Stimulated activated CD4-positive, alpha-beta T cell treated with anti-CD3 and anti-CD28 coated beads, Interleukin-12 subunit alpha, Interleukin-12 subunit beta, amount 100 ng/mL, for 48 hours (primary cell): ENCODE measurements around the gene MACROD2.

Source experiments
- DNase-seq, 3 donors: peaks; one replicate each; pipeline ENCODE4 v3.0.0-alpha.2; 2020; ENCODE audit warnings: low read depth in 2 of 3, low spot score in 1 of 3

Gene MACROD2

DNA sequence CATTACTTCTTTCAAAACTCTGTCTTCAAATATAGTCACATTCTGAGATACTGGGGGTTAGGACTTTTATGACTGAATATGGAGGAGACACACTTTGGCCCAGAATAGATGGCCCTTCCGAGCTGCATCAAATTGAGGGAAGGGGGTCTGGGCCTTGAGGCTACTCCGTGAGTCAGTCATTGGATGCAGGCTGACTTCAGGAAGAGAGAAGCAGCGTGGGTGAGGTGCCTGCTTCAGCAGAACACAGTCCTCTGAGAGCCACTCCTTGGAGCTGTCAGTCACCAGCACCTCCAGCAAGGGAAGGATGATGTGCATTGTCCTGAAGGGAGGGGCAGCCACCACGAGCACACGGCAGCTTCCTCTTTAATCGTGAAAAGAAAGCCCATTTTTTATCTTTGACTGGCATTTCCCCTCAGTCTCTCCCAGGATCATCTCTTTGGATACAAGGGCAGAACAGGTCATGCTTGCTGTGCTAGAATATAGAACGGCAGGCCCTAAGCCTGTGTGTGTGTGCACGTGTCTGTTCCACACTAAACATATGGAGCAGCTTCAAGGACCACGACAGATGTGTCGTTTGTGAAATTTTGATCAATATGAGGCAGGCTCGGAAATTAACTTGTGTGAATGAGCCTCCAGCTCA is 1856.4 kb downstream of the MACROD2 start:
- no peak for DNase-seq

DNA sequence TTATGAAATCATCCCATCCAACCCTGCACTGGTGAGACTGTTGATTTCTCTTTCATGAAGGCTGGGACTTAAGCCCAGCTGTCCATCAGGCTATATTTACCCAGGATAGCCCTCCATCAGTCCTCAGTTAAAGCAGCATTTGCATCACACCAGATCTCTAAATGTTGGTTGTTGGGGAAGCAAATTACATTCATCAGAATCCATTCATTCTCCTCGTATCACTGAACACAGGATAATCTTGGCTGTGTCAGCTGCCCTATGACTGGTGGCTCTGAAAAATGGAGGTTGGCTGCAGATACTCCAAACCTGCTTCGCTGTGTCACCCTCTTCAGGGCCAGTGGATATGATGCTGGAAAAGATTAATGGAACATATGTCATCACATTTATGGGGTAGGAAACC is 1859.6 kb downstream of the MACROD2 start:
- no peak for DNase-seq

DNA sequence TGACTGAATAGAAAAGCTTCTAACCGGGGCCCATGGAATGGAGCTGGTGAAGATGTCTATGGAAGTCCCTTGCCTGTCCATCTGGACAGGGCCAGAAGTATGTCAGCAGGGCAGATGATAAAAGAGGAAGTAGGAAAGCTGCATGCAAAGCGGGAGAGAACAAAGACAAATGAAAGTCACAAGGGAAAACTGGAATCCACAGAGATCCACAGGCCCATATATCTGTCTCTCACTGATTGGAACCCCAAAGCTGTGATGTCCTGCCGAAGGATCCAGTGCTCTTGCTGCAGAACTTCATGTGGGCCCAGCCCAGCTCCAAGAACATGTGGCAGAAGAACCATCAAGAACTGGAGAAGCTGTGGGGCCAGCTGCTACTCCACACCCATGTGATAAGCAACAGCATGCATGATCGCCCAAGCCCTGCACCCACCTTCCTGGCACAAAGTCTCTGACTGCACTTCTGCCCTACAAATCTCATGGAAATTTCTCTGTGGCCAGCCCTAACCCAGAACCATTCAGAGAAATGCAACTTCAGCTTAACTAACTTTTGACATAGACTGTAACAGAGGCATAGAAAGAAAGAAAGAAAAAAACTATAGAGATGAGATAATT is 1862.0 kb downstream of the MACROD2 start:
- no peak for DNase-seq

DNA sequence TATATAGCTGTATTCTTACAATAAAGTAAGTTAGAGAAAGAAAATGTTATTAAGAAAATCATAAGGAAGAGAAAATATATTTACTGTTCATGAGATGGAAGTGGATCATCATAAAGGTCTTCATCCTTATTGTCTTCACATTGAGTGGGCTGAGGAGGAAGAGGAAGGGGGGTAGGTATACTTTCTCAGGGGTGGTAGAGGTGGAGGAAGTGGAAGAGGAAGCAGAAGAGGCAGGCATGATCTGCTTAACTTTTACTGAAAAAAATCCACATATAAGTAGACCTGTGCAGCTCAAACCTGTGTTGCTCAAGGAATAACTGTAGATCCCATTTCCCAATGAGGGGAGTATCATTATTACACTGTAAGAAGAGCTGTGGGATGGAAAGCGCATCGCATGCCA is 1863.7 kb downstream of the MACROD2 start:
- no peak for DNase-seq

DNA sequence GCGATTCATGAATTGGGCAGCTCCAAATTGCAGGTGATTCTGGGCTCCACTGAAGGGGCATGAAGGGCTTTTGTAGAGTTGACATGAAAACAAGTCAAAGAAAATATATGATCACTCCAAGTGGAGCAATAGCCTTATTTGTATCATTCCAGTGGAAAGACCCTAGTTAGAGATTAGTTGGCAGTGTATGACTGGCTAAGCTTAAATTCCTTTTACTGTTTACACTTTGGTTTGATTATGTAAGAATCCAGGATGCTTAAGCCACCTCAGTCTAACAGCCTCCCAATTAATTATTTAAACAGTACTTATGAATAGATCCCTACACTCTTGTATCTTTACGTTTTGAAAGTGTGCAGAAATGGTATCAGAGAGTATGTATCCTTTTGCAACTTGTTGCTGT is 1865.5 kb downstream of the MACROD2 start:
- DNase-seq, result no peak

GRCh38 chr20:15862178-15862577 is 1866.9 kb downstream of the MACROD2 start:
- no peak for DNase-seq

GRCh38 chr20:15863735-15864134 is 1868.4 kb downstream of the MACROD2 start:
- no peak for DNase-seq

DNA sequence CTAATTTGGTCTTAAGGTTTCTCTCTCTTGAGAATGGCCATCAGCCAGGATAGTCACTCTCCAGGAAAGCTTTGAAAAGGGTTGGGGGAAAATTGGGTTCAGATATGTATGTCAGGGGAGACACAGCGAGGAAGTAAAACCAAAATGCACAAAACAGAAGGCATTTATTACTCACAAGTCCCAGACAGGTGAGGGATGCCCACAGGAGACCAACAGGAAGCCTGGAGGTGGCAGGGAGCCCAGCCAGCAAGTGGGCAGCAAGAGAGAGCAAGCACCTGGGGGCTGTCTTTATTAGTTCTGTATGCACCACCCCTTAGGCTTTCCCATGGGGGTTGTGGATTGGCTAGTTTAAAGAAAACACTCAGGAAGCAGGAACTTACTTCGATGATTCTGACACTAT is 1870.2 kb downstream of the MACROD2 start:
- no peak for DNase-seq

- DNase-seq, result no peak
Observed at GRCh38 chr20:15866916-15867730, 1871.8 kb downstream of the MACROD2 start.

- no peak for DNase-seq
Observed at GRCh38 chr20:15867899-15868298, 1872.6 kb downstream of the MACROD2 start.

GRCh38 chr20:15875446-15875845 is 1880.1 kb downstream of the MACROD2 start:
- no peak for DNase-seq

- no peak for DNase-seq
Observed at GRCh38 chr20:15882553-15882952, 1887.2 kb downstream of the MACROD2 start.

- no peak for DNase-seq
Observed at GRCh38 chr20:15886250-15886649, 1890.9 kb downstream of the MACROD2 start.

DNA sequence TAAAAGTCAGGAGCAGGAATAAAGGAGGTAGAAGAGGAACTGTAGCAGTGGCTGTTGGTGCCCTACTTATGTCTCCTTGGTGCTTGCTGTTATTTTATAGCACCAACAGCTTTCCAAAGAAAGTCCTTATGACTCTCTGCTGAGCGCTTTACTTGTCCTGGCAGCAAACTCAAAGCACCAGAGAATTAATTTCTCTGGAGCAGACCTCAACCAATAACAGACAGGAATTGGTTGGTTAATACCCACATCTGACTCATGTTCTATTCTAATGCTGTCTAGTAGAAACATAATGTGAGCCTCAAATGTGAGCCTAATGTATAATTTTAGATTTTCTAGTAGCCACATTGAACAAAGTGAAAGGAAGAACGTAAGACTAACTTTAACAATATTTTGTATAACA is 1892.1 kb downstream of the MACROD2 start:
- no peak for DNase-seq

GRCh38 chr20:15889061-15889460 is 1893.7 kb downstream of the MACROD2 start:
- no peak for DNase-seq

- DNase-seq, result no peak
Observed at GRCh38 chr20:15889514-15890256, 1894.4 kb downstream of the MACROD2 start.

DNA sequence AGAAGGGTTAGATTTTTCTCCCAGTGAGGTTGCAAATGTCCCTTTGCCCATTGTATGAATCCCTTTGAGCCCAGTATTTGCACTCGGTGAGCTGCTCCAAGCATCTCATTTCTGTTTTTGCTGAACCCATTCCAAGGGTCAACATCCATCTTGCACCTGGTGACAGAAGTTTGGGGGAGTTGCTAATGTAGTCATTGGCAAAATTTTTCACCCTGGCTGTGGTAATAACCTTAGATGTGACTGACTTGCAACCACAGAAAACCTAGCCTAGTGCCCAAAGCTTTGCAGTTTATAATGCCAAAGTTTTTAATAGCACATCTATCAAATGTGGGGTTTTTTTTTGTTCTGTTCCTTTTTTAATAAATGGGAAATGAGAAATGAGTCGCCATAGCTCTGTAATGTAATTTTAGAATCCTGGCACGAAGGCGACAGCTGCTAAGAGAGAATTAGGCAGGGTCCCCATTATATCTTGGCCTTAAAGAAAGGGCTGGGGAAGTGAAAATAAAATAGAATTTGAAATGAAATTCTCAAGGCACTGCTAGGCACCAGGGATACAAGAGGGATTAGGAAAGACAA is 1895.2 kb downstream of the MACROD2 start:
- no peak for DNase-seq

DNA sequence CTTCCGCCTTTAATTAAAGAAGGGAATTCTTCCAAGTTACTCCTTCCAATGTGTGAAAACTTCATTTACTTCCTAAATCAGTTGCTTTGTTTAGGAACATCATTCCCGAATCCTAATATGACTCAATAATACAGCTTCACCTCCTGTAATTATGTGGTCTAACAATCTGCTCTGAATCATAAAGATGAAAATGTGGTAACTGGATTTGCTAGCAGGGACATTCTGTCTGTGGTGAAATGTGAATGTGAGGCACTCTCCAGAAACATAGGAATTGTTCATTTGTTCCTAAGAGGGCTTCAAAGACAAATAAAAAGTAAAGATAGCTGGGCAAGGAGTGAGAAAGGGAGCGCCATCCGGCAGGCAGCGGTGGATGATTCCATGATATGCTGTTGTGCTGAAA is 1899.8 kb downstream of the MACROD2 start:
- no peak for DNase-seq

DNA sequence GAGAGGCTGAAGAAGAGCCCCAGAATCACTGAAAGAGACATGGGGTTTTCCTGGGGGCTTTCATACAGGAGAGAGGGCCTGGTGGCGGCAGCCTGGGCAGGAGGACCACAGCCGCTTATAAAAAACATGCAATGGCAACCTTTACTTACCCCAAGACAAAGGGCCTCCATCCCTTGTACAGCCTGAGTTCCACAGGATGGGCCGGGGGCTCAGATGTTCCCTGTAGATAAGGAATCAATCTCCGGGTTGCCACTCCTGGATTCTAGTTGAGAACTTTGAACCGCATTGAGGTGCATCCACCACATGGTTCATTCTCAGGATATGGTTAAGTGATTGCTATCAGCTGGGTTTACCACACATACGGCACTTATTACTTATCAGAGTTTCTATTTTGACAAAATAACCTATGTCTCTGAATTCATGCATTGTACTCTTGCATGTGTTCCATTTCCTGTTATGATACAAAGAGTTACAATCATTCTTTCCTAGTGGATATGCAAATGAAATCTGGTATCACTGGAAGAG is 1900.3 kb downstream of the MACROD2 start:
- peak in 1 of 3 donors; percentile 0 for DNase-seq

- DNase-seq, result no peak
Observed at GRCh38 chr20:15899967-15900366, 1904.7 kb downstream of the MACROD2 start.

GRCh38 chr20:15900443-15900842 is 1905.1 kb downstream of the MACROD2 start:
- no peak for DNase-seq
